ENCODE results near the gene MAPKAPK2. TPM values are rescaled to one million over a fixed set of nuclear protein-coding genes. Genes with fewer than 3 reads are reported as not detected.
"Not testable (repeated sequence)": the region's sequence is repeated elsewhere in the genome, so short reads cannot be mapped to it uniquely, and the experiment has no call there.

MAPKAPK2 gene
- polyA plus RNA-seq, 3 donors: 24.3 to 69.4 (median 64.1) TPM

- no peak overlapping the region for H3K27ac ChIP-seq (ENCODE audit: low read depth, low read length)
- WGBS, 3 donors: 76 to 86% (median 83%) methylated on average over 2 of the region's 2 CpGs
Observed at GRCh38 chr1:206752481-206752880, 67.8 kb downstream of the MAPKAPK2 start.

- 88 to 98% (median 91%) methylated on average over 3 of the region's 3 CpGs for WGBS, 3 donors
Observed at GRCh38 chr1:206753141-206753540, 68.4 kb downstream of the MAPKAPK2 start.

GRCh38 chr1:206754011-206754410 is 69.3 kb downstream of the MAPKAPK2 start:
- 35 to 78% (median 66%) methylated on average over 1 of the region's 1 CpG for WGBS, 3 donors
- H3K27ac ChIP-seq (ENCODE audit: low read depth, low read length): no peak overlapping the region

More at GRCh38 chr1:206753141-206753540, 68.4 kb downstream of the MAPKAPK2 start:
- H3K27ac ChIP-seq (ENCODE audit: low read depth, low read length): no peak overlapping the region

- WGBS, 3 donors: 64 to 72% (median 66%) methylated on average over 13 of the region's 13 CpGs
- no peak overlapping the region for H3K27ac ChIP-seq (ENCODE audit: low read depth, low read length)
Observed at GRCh38 chr1:206757524-206758266, 73.0 kb downstream of the MAPKAPK2 start.

- H3K27ac ChIP-seq (ENCODE audit: low read depth, low read length): no peak overlapping the region
- WGBS, 3 donors: 50 to 67% (median 58%) methylated on average over 1 of the region's 1 CpG
Observed at GRCh38 chr1:206760590-206760989, 75.9 kb downstream of the MAPKAPK2 start.

- no peak overlapping the region for H3K27ac ChIP-seq (ENCODE audit: low read depth, low read length)
- WGBS, 3 donors: 56 to 71% (median 62%) methylated on average over 6 of the region's 6 CpGs
Observed at GRCh38 chr1:206761159-206761768, 76.6 kb downstream of the MAPKAPK2 start.

GRCh38 chr1:206762741-206763364 is 78.1 kb downstream of the MAPKAPK2 start:
- H3K27ac ChIP-seq (ENCODE audit: low read depth, low read length): not testable (repeated sequence)
- 92 to 93% (median 93%) methylated on average over 12 of the region's 12 CpGs for WGBS, 3 donors

GRCh38 chr1:206765771-206766170 is 81.1 kb downstream of the MAPKAPK2 start:
- 60 to 78% (median 74%) methylated on average over 1 of the region's 1 CpG for WGBS, 3 donors
- not testable (repeated sequence) for H3K27ac ChIP-seq (ENCODE audit: low read depth, low read length)

- no peak overlapping the region for H3K27ac ChIP-seq (ENCODE audit: low read depth, low read length)
- WGBS, 3 donors: 39 to 61% (median 41%) methylated on average over 8 of the region's 8 CpGs
Observed at GRCh38 chr1:206766251-206766856, 81.6 kb downstream of the MAPKAPK2 start.

- H3K27ac ChIP-seq (ENCODE audit: low read depth, low read length): no peak overlapping the region
- 77 to 84% (median 80%) methylated on average over 14 of the region's 14 CpGs for WGBS, 3 donors
Observed at GRCh38 chr1:206768472-206769303, 84.0 kb downstream of the MAPKAPK2 start.

GRCh38 chr1:206769304-206769731 is 84.6 kb downstream of the MAPKAPK2 start:
- 68 to 84% (median 83%) methylated on average over 7 of the region's 7 CpGs for WGBS, 3 donors
- H3K27ac ChIP-seq (ENCODE audit: low read depth, low read length): no peak overlapping the region

- H3K27ac ChIP-seq (ENCODE audit: low read depth, low read length): no peak within 1 kb of the TSS
- 49 to 85% (median 60%) methylated on average over 9 of the region's 9 CpGs for WGBS, 3 donors
Observed at GRCh38 chr1:206770531-206771337, 86.0 kb downstream of the MAPKAPK2 start, which contains the start of gene IL19. IL19 (plus strand) TSS chr1:206770773; CDS start chr1:206836663, 65,890 bp downstream.

- no peak overlapping the region for H3K27ac ChIP-seq (ENCODE audit: low read depth, low read length)
- WGBS, 3 donors: 46 to 79% (median 51%) methylated on average over 4 of the region's 4 CpGs
Observed at GRCh38 chr1:206771338-206771692, 86.6 kb downstream of the MAPKAPK2 start.

- no peak within 1 kb of the TSS for H3K27ac ChIP-seq (ENCODE audit: low read depth, low read length)
- 56 to 85% (median 60%) methylated on average over 8 of the region's 8 CpGs for WGBS, 3 donors
Observed at GRCh38 chr1:206772243-206772937, 87.7 kb downstream of the MAPKAPK2 start, which contains the start of gene IL10. IL10 (minus strand) TSS chr1:206772494; CDS start chr1:206772435, 59 bp downstream.

- 63 to 90% (median 66%) methylated on average over 3 of the region's 3 CpGs for WGBS, 3 donors
- H3K27ac ChIP-seq (ENCODE audit: low read depth, low read length): no peak overlapping the region
Observed at GRCh38 chr1:206774093-206774492, 89.4 kb downstream of the MAPKAPK2 start.

GRCh38 chr1:206776229-206776628 is 91.5 kb downstream of the MAPKAPK2 start:
- H3K27ac ChIP-seq (ENCODE audit: low read depth, low read length): no peak overlapping the region
- 74 to 82% (median 75%) methylated on average over 4 of the region's 4 CpGs for WGBS, 3 donors

GRCh38 chr1:206778031-206778430 is 93.3 kb downstream of the MAPKAPK2 start:
- 79 to 92% (median 91%) methylated on average over 7 of the region's 7 CpGs for WGBS, 3 donors
- H3K27ac ChIP-seq (ENCODE audit: low read depth, low read length): no peak overlapping the region

Measured in adipose tissue (tissue), 3 donors.